Esophagus muscularis mucosa (tissue), 4 donors: ENCODE measurements around the gene SLC22A13. TPM values are rescaled to one million over a fixed set of nuclear protein-coding genes. Genes with fewer than 3 reads are reported as not detected.

Experiments used
- DNase-seq: peaks from one replicate; pipeline ENCODE4 v3.0.0-alpha.2; 2017; ENCODE audit errors: extremely low spot score
- H3K27ac ChIP-seq, 4 donors: fragments of 200-600 bp; sonication (generic); replicated peaks in 1 of 4; 1 replicate in 3 of 4; 2 replicates in 1 of 4; pipeline ENCODE4 v1.5.1; 2016 to 2019; ENCODE audit warnings: mild to moderate bottlenecking in 1 of 4
- H3K27me3 ChIP-seq, 4 donors: fragments of 200-600 bp; sonication (generic); one replicate each; pipeline versions ENCODE4 v1.5.1 to v1.6.0; 2016 to 2019
- H3K36me3 ChIP-seq, 4 donors: fragments of 200-600 bp; sonication (generic); one replicate each; pipeline ENCODE4 v1.5.1; 2016 to 2019
- H3K4me1 ChIP-seq, 4 donors: fragments of 200-600 bp; sonication (generic); one replicate each; pipeline ENCODE4 v1.5.1; 2016 to 2019
- H3K4me3 ChIP-seq, 4 donors: fragments of 200-600 bp; sonication (generic); 1 replicate in 2 of 4; 2 replicates in 2 of 4; pipeline ENCODE4 v1.5.1; 2016 to 2019; ENCODE audit warnings: mild to moderate bottlenecking in 4 of 4, moderate library complexity in 1 of 4
- H3K9me3 ChIP-seq, 4 donors: fragments of 200-600 bp; sonication (generic); 1 replicate in 3 of 4; 2 replicates in 1 of 4; pipeline ENCODE4 v1.5.1; 2016 to 2019
- CTCF ChIP-seq, 3 experiments: fragments of 200-600 bp in 2 of 3; fragments of 450-650 bp in 1 of 3; sonication (generic) in 2 of 3; IDR thresholded peaks; one replicate each; pipeline ENCODE4 v1.5.1; 2017 to 2019; ENCODE audit warnings: antibody characterized with exemption in 3 of 3, mild to moderate bottlenecking in 2 of 3, moderate library complexity in 1 of 3
- EP300 ChIP-seq: sonication (generic); formaldehyde crosslinking; IDR thresholded peaks from one replicate; pipeline ENCODE4 v1.6.1; 2017; ENCODE audit warnings: antibody characterized with exemption
- POLR2A ChIP-seq: fragments of 450-650 bp; IDR thresholded peaks from one replicate; pipeline ENCODE4 v1.6.1; 2017; ENCODE audit warnings: antibody characterized with exemption, moderate library complexity, mild to moderate bottlenecking, low read depth
- POLR2AphosphoS5 ChIP-seq, 2 donors: sonication (generic); formaldehyde crosslinking; IDR thresholded peaks; one replicate each; pipeline ENCODE4 v1.6.1; 2017; ENCODE audit warnings: antibody characterized with exemption in 2 of 2
- WGBS: methylation state at CpG from one replicate; pipeline ENCODE4 v1.1.5; 2018; 5-methylcytosine and 5-hydroxymethylcytosine counted together
- intact Hi-C: fragments of 100-400 bp; cut with DNase I; formaldehyde crosslinking; loops from one replicate; pipeline ENCODE4 v1.15.1; 2023
- total RNA-seq, 4 donors: library from RNA; depleted of rRNA; stranded (reverse); fragments of >200 nt; gene quantifications; one replicate each; pipeline versions ENCODE4 v1.1.0 to v1.2.1, GENCODE V29; 2016

The SLC22A13 gene
- total RNA-seq, 4 donors from 2014 or later: 0.17 to 0.29 TPM; not detected in 2

GRCh38 chr3:38311476-38311875 lies 45.9 kb downstream of the SLC22A13 start:
- 85% methylated on average over 1 of the region's 1 CpG for WGBS
- Histone ChIP-seq H3K27ac (no peak overlapping the region), H3K36me3 (no peaks in the 10 kb centered on the region), H3K4me3 (no peak overlapping the region), H3K9me3 (no peaks in the 10 kb centered on the region), H3K4me1 (no peaks in the 10 kb centered on the region), H3K27me3 (no peaks in the 10 kb centered on the region)
- intact Hi-C loops: no loop called here
- no peak for TF ChIP-seq POLR2AphosphoS5 (IDR thresholded peaks at IDR 0.05)
- no peak for TF ChIP-seq POLR2A
- TF ChIP-seq EP300: no peak
- no peak for TF ChIP-seq CTCF (IDR thresholded peaks at IDR 0.05)
- no peak for DNase-seq

DNA sequence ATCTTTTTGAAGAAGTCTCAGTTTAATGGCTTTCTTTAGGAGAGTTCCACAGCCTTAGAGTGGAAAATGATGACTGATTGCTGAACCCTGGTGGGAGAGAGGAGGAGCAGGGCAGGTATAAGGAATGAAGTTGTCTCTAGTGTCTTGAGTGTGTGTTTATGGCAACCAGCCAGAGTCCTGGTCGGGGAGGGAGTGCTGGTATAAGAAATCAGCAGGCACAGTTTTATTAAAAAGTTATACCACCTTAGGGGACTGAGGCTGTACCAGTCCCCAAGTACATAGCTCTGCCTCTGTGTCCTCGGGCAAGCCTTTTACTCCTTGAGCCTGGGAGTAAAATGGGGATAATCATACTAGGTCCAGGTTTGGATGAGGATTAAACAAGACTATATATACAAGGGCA lies 46.3 kb downstream of the SLC22A13 start:
- Histone ChIP-seq H3K9me3 (no peaks in the 10 kb centered on the region), H3K4me1 (no peaks in the 10 kb centered on the region), H3K27ac (no peak overlapping the region), H3K27me3 (no peaks in the 10 kb centered on the region), H3K36me3 (no peaks in the 10 kb centered on the region), H3K4me3 (no peak overlapping the region)
- TF ChIP-seq EP300 (no peak), POLR2A (no peak), POLR2AphosphoS5 (IDR thresholded peaks at IDR 0.05) (no peak), CTCF (IDR thresholded peaks at IDR 0.05) (no peak)
- intact Hi-C loops: no loop called here
- WGBS: 67% methylated on average over 2 of the region's 2 CpGs
- DNase-seq: peak; percentile 74

- H3K4me1 ChIP-seq: no peaks in the 10 kb centered on the region
- WGBS: 90% methylated on average over 3 of the region's 3 CpGs
These were observed 46.7 kb downstream of the SLC22A13 start for GRCh38 chr3:38312356-38312755.

DNA sequence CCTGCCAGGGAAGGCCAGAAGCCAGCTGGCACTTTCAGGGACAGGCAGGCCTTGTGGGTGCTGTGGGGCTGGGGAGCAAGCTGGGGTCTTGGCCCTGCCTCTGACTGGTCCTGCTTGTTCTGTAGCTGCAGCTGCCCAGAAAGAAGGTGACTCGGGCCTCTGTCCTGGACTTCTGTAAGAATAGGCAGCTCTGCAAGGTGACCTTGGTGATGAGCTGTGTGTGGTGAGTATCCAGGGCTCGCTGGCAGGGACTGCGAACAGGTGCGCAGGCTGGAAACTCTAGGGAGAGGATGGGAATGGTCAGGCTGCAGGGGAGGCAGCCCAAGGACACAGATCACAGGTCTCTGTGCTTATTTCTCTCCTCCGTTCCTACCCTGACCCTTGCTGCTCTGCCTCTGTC lies 47.7 kb downstream of the SLC22A13 start:
- DNase-seq: peak; percentile 77
- Histone ChIP-seq H3K4me3 (no peak overlapping the region), H3K27me3 (no peaks in the 10 kb centered on the region), H3K27ac (no peak overlapping the region), H3K9me3 (no peaks in the 10 kb centered on the region), H3K36me3 (no peaks in the 10 kb centered on the region), H3K4me1 (no peaks in the 10 kb centered on the region)
- WGBS: 88% methylated on average over 5 of the region's 5 CpGs
- intact Hi-C loops: no loop called here
- TF ChIP-seq CTCF (IDR thresholded peaks at IDR 0.05): no peak
- TF ChIP-seq POLR2A: no peak
- TF ChIP-seq EP300: no peak
- TF ChIP-seq POLR2AphosphoS5 (IDR thresholded peaks at IDR 0.05): no peak

More at GRCh38 chr3:38312356-38312755, 46.7 kb downstream of the SLC22A13 start:
- TF ChIP-seq EP300 (no peak), CTCF (IDR thresholded peaks at IDR 0.05) (no peak), POLR2AphosphoS5 (IDR thresholded peaks at IDR 0.05) (no peak), POLR2A (no peak)
- no peaks in the 10 kb centered on the region for H3K36me3 ChIP-seq
- no peak overlapping the region for H3K4me3 ChIP-seq
- no peaks in the 10 kb centered on the region for H3K9me3 ChIP-seq
- H3K27me3 ChIP-seq: no peaks in the 10 kb centered on the region
- peak; percentile 80 for DNase-seq
- no peak overlapping the region for H3K27ac ChIP-seq
- intact Hi-C loops: no loop called here

GRCh38 chr3:38313695-38314094 lies 48.1 kb downstream of the SLC22A13 start:
- H3K4me1 ChIP-seq: no peaks in the 10 kb centered on the region
- DNase-seq: no peak
- no peak overlapping the region for H3K4me3 ChIP-seq
- WGBS: 81% methylated on average over 11 of the region's 11 CpGs
- no peaks in the 10 kb centered on the region for H3K27me3 ChIP-seq
- no peak for TF ChIP-seq CTCF (IDR thresholded peaks at IDR 0.05)
- no peak for TF ChIP-seq POLR2AphosphoS5 (IDR thresholded peaks at IDR 0.05)
- no peak for TF ChIP-seq EP300
- no peak for TF ChIP-seq POLR2A
- H3K9me3 ChIP-seq: no peaks in the 10 kb centered on the region
- intact Hi-C loops: no loop called here
- H3K36me3 ChIP-seq: no peaks in the 10 kb centered on the region
- H3K27ac ChIP-seq: no peak overlapping the region
